Subcutaneous abdominal adipose tissue (tissue), 5 donors: ENCODE measurements around the gene ASCC3.

Experiments used
- H3K27ac ChIP-seq: one replicate; pipeline ENCODE4 v1.7.0; 2013; ENCODE audit warnings: low read depth, mild to moderate bottlenecking, inconsistent platforms, low read length, moderate library complexity
- H3K27me3 ChIP-seq, 5 donors: one replicate each; pipeline ENCODE4 v1.7.0; 2013; ENCODE audit warnings: low read length in 5 of 5, inconsistent platforms in 1 of 5; ENCODE audit not compliant: control insufficient read depth in 5 of 5, insufficient read depth in 4 of 5
- H3K36me3 ChIP-seq, 5 donors: one replicate each; pipeline ENCODE4 v1.7.0; 2013; ENCODE audit warnings: low read length in 5 of 5; ENCODE audit not compliant: control insufficient read depth in 5 of 5, insufficient read depth in 5 of 5
- H3K4me1 ChIP-seq, 5 donors: one replicate each; pipeline ENCODE4 v1.7.0; 2013; ENCODE audit warnings: low read length in 5 of 5, mild to moderate bottlenecking in 3 of 5, moderate library complexity in 1 of 5; ENCODE audit not compliant: control insufficient read depth in 5 of 5, insufficient read depth in 5 of 5
- H3K4me3 ChIP-seq, 5 donors: one replicate each; pipeline ENCODE4 v1.7.0; 2013; ENCODE audit warnings: low read length in 5 of 5, low read depth in 1 of 5
- H3K9ac ChIP-seq, 5 donors: one replicate each; pipeline ENCODE4 v1.7.0; 2013; ENCODE audit warnings: low read length in 5 of 5, mild to moderate bottlenecking in 4 of 5, moderate library complexity in 3 of 5
- H3K9me3 ChIP-seq, 5 donors: one replicate each; pipeline ENCODE4 v1.7.0; 2013; ENCODE audit warnings: low read length in 5 of 5; ENCODE audit not compliant: control insufficient read depth in 5 of 5
- donor health status: healthy.
- donor health status: healthy.
- donor health status: healthy.
- donor health status: healthy.
- donor health status: healthy.

The ASCC3 gene

DNA sequence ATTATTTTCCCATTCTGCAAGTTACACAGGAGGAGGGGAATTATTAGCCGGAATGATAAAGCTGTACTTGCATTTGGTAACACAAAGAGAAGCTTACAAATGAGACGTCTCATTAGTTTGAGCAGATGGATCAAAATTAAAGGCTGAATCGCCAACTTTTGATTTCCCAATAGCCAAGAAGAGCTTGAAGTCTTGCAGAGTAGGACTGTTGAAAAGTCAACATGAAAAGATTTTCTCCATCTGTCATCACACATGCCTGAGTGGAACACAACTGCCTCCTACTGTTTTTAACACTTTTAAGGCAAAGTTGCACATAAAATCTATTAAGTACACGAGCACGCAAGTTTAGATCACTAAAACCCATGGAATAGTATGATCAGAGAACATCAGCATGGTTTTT lies 176.2 kb downstream of the ASCC3 start:
- Histone ChIP-seq H3K36me3 (peaks cover 0 to 5% (median 0%) of the 10 kb centered on the region in 5 donors), H3K27ac (no peak overlapping the region), H3K4me3 (no peak overlapping the region), H3K9ac (no peak overlapping the region), H3K27me3 (no peaks in the 10 kb centered on the region), H3K4me1 (no peaks in the 10 kb centered on the region), H3K9me3 (no peaks in the 10 kb centered on the region)

DNA sequence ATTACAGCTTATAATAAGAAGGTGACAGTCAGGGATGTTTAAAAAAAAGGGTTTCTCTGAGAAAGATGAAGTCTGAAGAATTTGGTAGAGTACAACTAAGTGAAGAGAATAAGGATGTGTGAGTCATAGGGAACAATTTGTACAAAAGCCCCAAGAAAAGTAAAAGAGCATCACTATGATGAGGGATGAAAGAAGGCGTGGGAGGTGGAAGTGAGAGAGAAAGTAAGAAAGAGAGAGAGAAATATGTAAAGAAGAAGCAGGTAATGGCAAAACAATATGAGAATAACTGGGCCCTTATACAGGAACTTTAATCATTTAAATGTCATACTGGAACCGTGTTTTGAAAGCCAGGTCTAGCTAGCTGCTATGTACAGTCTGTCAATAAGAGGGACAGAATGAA lies 179.4 kb downstream of the ASCC3 start:
- Histone ChIP-seq H3K9ac (no peak overlapping the region), H3K9me3 (no peaks in the 10 kb centered on the region), H3K36me3 (peaks cover 0 to 12% (median 3%) of the 10 kb centered on the region in 5 donors), H3K4me1 (no peaks in the 10 kb centered on the region), H3K4me3 (no peak overlapping the region), H3K27me3 (no peaks in the 10 kb centered on the region), H3K27ac (no peak overlapping the region)

- H3K27me3 ChIP-seq = no peaks in the 10 kb centered on the region
These were observed 181.1 kb downstream of the ASCC3 start for GRCh38 chr6:100700009-100700408.

GRCh38 chr6:100695445-100695844 lies 185.7 kb downstream of the ASCC3 start:
- H3K36me3 ChIP-seq = peaks cover 0 to 10% (median 3%) of the 10 kb centered on the region in 5 donors
- no peak overlapping the region for H3K4me3 ChIP-seq
- H3K27ac ChIP-seq = no peak overlapping the region
- no peaks in the 10 kb centered on the region for H3K27me3 ChIP-seq
- no peaks in the 10 kb centered on the region for H3K4me1 ChIP-seq
- no peaks in the 10 kb centered on the region for H3K9me3 ChIP-seq
- H3K9ac ChIP-seq = no peak overlapping the region

More at GRCh38 chr6:100700009-100700408, 181.1 kb downstream of the ASCC3 start:
- Histone ChIP-seq H3K36me3 (peaks cover 0 to 12% (median 3%) of the 10 kb centered on the region in 5 donors), H3K4me1 (no peaks in the 10 kb centered on the region), H3K27ac (no peak overlapping the region), H3K4me3 (no peak overlapping the region), H3K9ac (no peak overlapping the region), H3K9me3 (no peaks in the 10 kb centered on the region)

- H3K4me3 ChIP-seq = no peak overlapping the region
- H3K27ac ChIP-seq = no peak overlapping the region
- H3K4me1 ChIP-seq = no peaks in the 10 kb centered on the region
- H3K36me3 ChIP-seq = peaks cover 0 to 5% (median 0%) of the 10 kb centered on the region in 5 donors
- no peak overlapping the region for H3K9ac ChIP-seq
- H3K27me3 ChIP-seq = no peaks in the 10 kb centered on the region
- H3K9me3 ChIP-seq = no peaks in the 10 kb centered on the region
These were observed 187.7 kb downstream of the ASCC3 start for GRCh38 chr6:100693249-100693927.

DNA sequence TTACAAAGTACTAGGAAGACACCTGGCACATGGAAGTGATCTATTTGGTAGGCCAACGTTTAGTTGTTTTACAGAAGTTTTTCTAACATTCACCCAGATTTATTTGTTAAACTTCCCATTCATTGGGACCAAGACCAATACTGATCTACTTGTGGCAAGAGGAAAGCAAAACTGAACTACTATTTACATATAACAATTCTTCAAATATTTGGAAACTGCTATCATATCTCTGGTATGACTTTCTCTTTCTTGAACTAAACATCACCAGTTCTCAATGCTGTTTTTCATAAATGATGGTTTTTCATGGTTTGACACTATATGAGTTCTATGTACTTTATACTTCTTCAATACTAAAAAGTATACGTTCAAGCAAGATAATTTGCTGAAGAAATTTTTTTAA lies 189.2 kb downstream of the ASCC3 start:
- Histone ChIP-seq H3K27me3 (no peaks in the 10 kb centered on the region), H3K27ac (no peak overlapping the region), H3K9ac (no peak overlapping the region), H3K36me3 (no peaks in the 10 kb centered on the region), H3K9me3 (no peaks in the 10 kb centered on the region), H3K4me1 (no peaks in the 10 kb centered on the region), H3K4me3 (no peak overlapping the region)

DNA sequence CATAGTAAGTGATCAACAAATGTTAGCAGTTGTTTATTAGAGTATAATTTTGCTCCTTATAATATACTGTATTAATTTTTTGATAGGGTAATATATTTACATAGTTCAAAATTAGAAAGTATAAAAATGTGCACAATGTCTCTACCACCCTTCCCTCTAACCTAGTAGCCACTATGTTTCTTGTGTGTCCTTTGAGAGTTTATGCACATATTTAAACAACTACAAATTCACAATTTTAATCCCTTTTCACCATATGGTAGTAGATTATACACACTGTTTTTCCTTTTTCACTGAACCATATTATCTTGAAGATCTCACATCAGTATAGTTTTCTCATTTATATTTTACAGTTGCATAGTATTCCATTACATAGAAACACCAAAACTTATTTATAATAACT lies 194.9 kb downstream of the ASCC3 start:
- no peak overlapping the region for H3K4me3 ChIP-seq
- H3K36me3 ChIP-seq = no peaks in the 10 kb centered on the region
- H3K9me3 ChIP-seq = no peaks in the 10 kb centered on the region
- H3K9ac ChIP-seq = no peak overlapping the region
- no peak overlapping the region for H3K27ac ChIP-seq
- no peaks in the 10 kb centered on the region for H3K4me1 ChIP-seq
- H3K27me3 ChIP-seq = no peaks in the 10 kb centered on the region

GRCh38 chr6:100685747-100686146 lies 195.4 kb downstream of the ASCC3 start:
- Histone ChIP-seq H3K9ac (no peak overlapping the region), H3K27ac (no peak overlapping the region), H3K9me3 (no peaks in the 10 kb centered on the region), H3K4me3 (no peak overlapping the region), H3K36me3 (no peaks in the 10 kb centered on the region), H3K27me3 (no peaks in the 10 kb centered on the region), H3K4me1 (no peaks in the 10 kb centered on the region)

DNA sequence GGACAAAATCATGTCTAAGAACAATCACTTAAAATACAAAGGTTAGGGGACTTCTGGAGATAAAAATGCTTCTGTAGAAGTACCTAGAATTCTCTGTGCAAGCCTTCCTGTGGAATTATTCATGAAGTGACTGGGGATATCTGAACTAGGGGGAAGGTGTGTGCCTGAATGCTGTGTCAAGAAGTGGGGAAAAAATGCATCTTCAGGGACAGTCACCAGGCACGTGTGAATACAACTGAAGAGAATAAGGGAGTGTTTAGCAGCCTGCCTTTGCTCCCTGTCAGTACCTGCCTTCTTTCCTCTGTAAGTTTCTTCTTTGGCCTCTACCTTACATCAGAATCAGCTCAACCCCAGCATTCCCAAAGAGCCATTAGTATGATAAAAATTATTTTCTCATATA lies 201.0 kb downstream of the ASCC3 start:
- no peaks in the 10 kb centered on the region for H3K9me3 ChIP-seq
- H3K27ac ChIP-seq = no peak overlapping the region
- no peak overlapping the region for H3K4me3 ChIP-seq
- H3K9ac ChIP-seq = no peak overlapping the region
- H3K36me3 ChIP-seq = no peaks in the 10 kb centered on the region
- H3K27me3 ChIP-seq = no peaks in the 10 kb centered on the region
- H3K4me1 ChIP-seq = no peaks in the 10 kb centered on the region

GRCh38 chr6:100678027-100678426 lies 203.1 kb downstream of the ASCC3 start:
- Histone ChIP-seq H3K9ac (no peak overlapping the region), H3K4me1 (no peaks in the 10 kb centered on the region), H3K27me3 (no peaks in the 10 kb centered on the region), H3K36me3 (no peaks in the 10 kb centered on the region), H3K4me3 (no peak overlapping the region), H3K9me3 (no peaks in the 10 kb centered on the region), H3K27ac (no peak overlapping the region)
